ENCODE results near the gene POU3F2. TPM values are rescaled to one million over a fixed set of nuclear protein-coding genes. Genes with fewer than 3 reads are reported as not detected.

The POU3F2 gene
- total RNA-seq, 1 donor from 2014 or later: not detected

DNA sequence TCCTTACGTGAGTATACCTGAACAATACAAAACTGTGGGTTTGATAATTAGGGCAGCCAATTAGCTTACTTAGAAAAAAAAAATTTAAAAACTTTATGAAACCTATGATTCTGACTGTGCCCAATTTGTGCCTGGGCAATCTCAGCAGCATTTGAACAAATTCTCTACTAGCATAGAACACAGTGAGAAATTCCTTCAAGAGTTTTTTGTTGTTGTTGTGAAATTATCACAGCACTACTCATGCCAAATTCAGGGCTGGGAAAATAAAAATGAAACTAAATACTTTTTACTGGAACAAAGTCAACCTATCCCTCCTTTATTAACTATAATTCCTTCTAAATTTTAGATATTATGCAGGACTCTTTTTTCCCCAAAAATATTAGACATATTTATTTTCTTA lies 42.9 kb downstream of the POU3F2 start:
- intact Hi-C loops (cut with micrococcal nuclease): no loop called here
- TF ChIP-seq, protein P1, sequence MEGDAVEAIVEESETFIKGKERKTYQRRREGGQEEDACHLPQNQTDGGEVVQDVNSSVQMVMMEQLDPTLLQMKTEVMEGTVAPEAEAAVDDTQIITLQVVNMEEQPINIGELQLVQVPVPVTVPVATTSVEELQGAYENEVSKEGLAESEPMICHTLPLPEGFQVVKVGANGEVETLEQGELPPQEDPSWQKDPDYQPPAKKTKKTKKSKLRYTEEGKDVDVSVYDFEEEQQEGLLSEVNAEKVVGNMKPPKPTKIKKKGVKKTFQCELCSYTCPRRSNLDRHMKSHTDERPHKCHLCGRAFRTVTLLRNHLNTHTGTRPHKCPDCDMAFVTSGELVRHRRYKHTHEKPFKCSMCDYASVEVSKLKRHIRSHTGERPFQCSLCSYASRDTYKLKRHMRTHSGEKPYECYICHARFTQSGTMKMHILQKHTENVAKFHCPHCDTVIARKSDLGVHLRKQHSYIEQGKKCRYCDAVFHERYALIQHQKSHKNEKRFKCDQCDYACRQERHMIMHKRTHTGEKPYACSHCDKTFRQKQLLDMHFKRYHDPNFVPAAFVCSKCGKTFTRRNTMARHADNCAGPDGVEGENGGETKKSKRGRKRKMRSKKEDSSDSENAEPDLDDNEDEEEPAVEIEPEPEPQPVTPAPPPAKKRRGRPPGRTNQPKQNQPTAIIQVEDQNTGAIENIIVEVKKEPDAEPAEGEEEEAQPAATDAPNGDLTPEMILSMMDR (IDR thresholded peaks at IDR 0.05): no peak
- Mint-ChIP-seq H3K27me3 (no peaks in the 10 kb centered on the region), H3K36me3 (ENCODE audit: low read depth) (peaks cover 39% of the 10 kb centered on the region), H3K9me3 (no peaks in the 10 kb centered on the region), H3K4me3 (no peak overlapping the region), H3K27ac (no peak overlapping the region), H3K4me1 (no peaks in the 10 kb centered on the region)
- POLR2A ChIA-PET: no interaction called here
- DNase-seq (no peak), ATAC-seq (ENCODE audit: low read depth) (no peak)
- CTCF ChIA-PET: no interaction called here

DNA sequence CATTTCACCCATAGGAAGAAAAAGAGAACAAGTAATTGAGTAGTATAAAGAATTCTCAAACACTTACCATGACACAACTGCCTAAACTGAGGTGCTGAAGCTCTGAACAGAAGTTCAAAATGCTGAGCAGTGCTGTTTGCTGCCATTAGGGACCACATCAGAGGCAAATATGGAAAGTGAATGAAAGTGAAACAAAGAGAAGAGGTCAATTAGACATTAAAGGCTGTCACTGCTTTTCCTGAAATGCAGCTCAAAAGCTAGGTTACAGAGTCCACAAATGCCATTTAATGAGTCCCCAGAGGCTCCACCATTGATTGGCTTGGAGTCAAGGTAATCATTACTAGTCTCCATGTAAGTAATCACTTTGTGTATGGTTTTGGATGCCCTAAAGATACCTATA lies 46.1 kb downstream of the POU3F2 start:
- intact Hi-C loops (cut with micrococcal nuclease): no loop called here
- TF ChIP-seq, protein P1 (IDR thresholded peaks at IDR 0.05): no peak
- peaks cover 34% of the 10 kb centered on the region for H3K36me3 Mint-ChIP-seq (ENCODE audit: low read depth)
- ChIA-PET POLR2A (no interaction called here), CTCF (no interaction called here)
- DNase-seq: no peak
- ATAC-seq (ENCODE audit: low read depth): no peak
- no peaks in the 10 kb centered on the region for H3K27me3 Mint-ChIP-seq
- H3K9me3 Mint-ChIP-seq: no peaks in the 10 kb centered on the region
- no peaks in the 10 kb centered on the region for H3K4me1 Mint-ChIP-seq
- H3K4me3 Mint-ChIP-seq: no peak overlapping the region
- H3K27ac Mint-ChIP-seq: no peak overlapping the region

DNA sequence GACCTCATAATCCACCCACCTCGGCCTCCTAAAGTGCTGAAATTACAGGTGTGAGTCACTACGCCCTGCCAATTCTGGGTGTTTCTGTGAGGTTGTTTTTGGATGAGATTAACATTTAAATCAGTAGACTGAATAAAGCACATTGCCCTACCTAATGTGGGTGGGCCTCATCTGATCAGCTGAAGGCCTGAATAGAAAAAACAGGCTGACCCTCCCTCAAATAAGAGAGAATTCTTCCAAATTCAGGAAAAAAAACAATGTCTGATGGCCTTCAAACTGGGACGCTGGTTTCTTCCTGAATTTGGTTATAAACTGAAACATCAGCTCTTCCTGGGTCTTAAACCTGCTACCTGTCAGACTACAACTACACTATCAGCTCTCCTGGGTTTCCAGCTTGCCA lies 51.0 kb downstream of the POU3F2 start:
- TF ChIP-seq, protein P1 (IDR thresholded peaks at IDR 0.05): no peak
- peaks cover 37% of the 10 kb centered on the region for H3K36me3 Mint-ChIP-seq (ENCODE audit: low read depth)
- DNase-seq (no peak), ATAC-seq (ENCODE audit: low read depth) (no peak)
- no peak overlapping the region for H3K4me3 Mint-ChIP-seq
- H3K27me3 Mint-ChIP-seq: no peaks in the 10 kb centered on the region
- intact Hi-C loops (cut with micrococcal nuclease): no loop called here
- ChIA-PET CTCF (no interaction called here), POLR2A (no interaction called here)
- no peaks in the 10 kb centered on the region for H3K9me3 Mint-ChIP-seq
- no peaks in the 10 kb centered on the region for H3K4me1 Mint-ChIP-seq
- no peak overlapping the region for H3K27ac Mint-ChIP-seq

DNA sequence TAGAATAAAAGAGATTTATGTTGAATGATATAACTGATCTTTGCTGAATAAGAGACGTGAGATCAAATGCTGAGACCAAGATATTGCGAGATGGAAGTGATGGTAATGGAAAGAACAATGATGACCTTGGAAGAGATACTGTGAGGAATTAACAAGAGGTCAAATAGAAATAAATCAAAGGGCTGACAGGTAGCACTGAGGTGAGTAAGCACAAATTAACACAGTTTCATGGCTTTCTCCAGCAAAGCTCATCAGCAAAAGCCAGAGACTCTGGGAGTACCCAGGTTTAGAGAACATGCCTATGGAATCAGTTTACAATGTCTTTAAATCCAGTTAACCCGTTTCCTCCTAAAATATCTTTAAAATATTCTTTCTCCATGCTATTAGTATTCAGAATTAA lies 53.3 kb downstream of the POU3F2 start:
- intact Hi-C loops (cut with micrococcal nuclease): no loop called here
- Mint-ChIP-seq H3K27me3 (no peaks in the 10 kb centered on the region), H3K27ac (no peak overlapping the region), H3K9me3 (no peaks in the 10 kb centered on the region), H3K4me3 (no peak overlapping the region), H3K4me1 (no peaks in the 10 kb centered on the region), H3K36me3 (ENCODE audit: low read depth) (peaks cover 42% of the 10 kb centered on the region)
- no peak for ATAC-seq (ENCODE audit: low read depth)
- DNase-seq: no peak
- ChIA-PET CTCF (no interaction called here), POLR2A (no interaction called here)
- TF ChIP-seq, protein P1 (IDR thresholded peaks at IDR 0.05): no peak

Other genes starting within 250 kb of the POU3F2 start
- gene FBXL4, start 113.4 kb downstream of the POU3F2 start, total RNA-seq: 10.2 and 10.8 TPM in 2 replicates